Measurements from ENCODE around the gene SH3PXD2A.
A peak's percentile ranks its signal among the peaks of the same experiment; 100 is the strongest.
"Not testable (repeated sequence)": the region's sequence is repeated elsewhere in the genome, so short reads cannot be mapped to it uniquely, and the experiment has no call there.

The SH3PXD2A gene

GRCh38 chr10:103637927-103638557, 217.3 kb downstream of the SH3PXD2A start:
- Mint-ChIP-seq H3K4me1 (no peaks in the 10 kb centered on the region), H3K4me3 (no peak overlapping the region), H3K27ac (no peak overlapping the region), H3K9me3 (no peaks in the 10 kb centered on the region), H3K36me3 (no peaks in the 10 kb centered on the region)
- peak; percentile 23 for ATAC-seq
- no peak for DNase-seq (ENCODE audit: low spot score in 2 of 2)

GRCh38 chr10:103637011-103637410, 218.4 kb downstream of the SH3PXD2A start:
- H3K36me3 Mint-ChIP-seq, result no peaks in the 10 kb centered on the region
- ATAC-seq (no peak), DNase-seq (ENCODE audit: low spot score in 2 of 2) (no peak)
- no peak overlapping the region for H3K4me3 Mint-ChIP-seq
- H3K27ac Mint-ChIP-seq, result no peak overlapping the region
- H3K4me1 Mint-ChIP-seq, result peaks cover 8% of the 10 kb centered on the region
- H3K9me3 Mint-ChIP-seq, result no peaks in the 10 kb centered on the region

- Mint-ChIP-seq H3K4me3 (no peak overlapping the region), H3K36me3 (no peaks in the 10 kb centered on the region), H3K9me3 (no peaks in the 10 kb centered on the region), H3K4me1 (peaks cover 8% of the 10 kb centered on the region), H3K27ac (no peak overlapping the region)
- ATAC-seq (no peak), DNase-seq (ENCODE audit: low spot score in 2 of 2) (no peak)
These were observed 218.9 kb downstream of the SH3PXD2A start for GRCh38 chr10:103636492-103636891.

GRCh38 chr10:103635580-103635979, 219.8 kb downstream of the SH3PXD2A start:
- Mint-ChIP-seq H3K4me3 (no peak overlapping the region), H3K9me3 (no peaks in the 10 kb centered on the region), H3K36me3 (no peaks in the 10 kb centered on the region), H3K27ac (no peak overlapping the region), H3K4me1 (peaks cover 8% of the 10 kb centered on the region)
- ATAC-seq, result no peak
- DNase-seq (ENCODE audit: low spot score in 2 of 2), result no peak

GRCh38 chr10:103633846-103634245, 221.5 kb downstream of the SH3PXD2A start:
- Mint-ChIP-seq H3K4me3 (no peak overlapping the region), H3K4me1 (peaks cover 8% of the 10 kb centered on the region), H3K9me3 (no peaks in the 10 kb centered on the region), H3K27ac (no peak overlapping the region), H3K36me3 (no peaks in the 10 kb centered on the region)
- no peak for ATAC-seq
- DNase-seq (ENCODE audit: low spot score in 2 of 2), result no peak

- H3K36me3 Mint-ChIP-seq; ATAC-seq; DNase-seq (ENCODE audit: low spot score in 2 of 2); H3K9me3 Mint-ChIP-seq; H3K4me3 Mint-ChIP-seq; H3K27ac Mint-ChIP-seq; H3K4me1 Mint-ChIP-seq: not testable (repeated sequence)
These were observed 222.5 kb downstream of the SH3PXD2A start for GRCh38 chr10:103632871-103633270.

- no peak for ATAC-seq
- Mint-ChIP-seq H3K27ac (no peak overlapping the region), H3K4me3 (no peak overlapping the region), H3K4me1 (peaks cover 8% of the 10 kb centered on the region), H3K36me3 (no peaks in the 10 kb centered on the region), H3K9me3 (no peaks in the 10 kb centered on the region)
- DNase-seq (ENCODE audit: low spot score in 2 of 2), result no peak
These were observed 223.1 kb downstream of the SH3PXD2A start for GRCh38 chr10:103632247-103632642.

- Mint-ChIP-seq H3K9me3 (no peaks in the 10 kb centered on the region), H3K4me3 (no peak overlapping the region), H3K36me3 (peaks cover 12% of the 10 kb centered on the region), H3K27ac (no peak overlapping the region), H3K4me1 (peaks cover 8% of the 10 kb centered on the region)
- no peak for ATAC-seq
- no peak for DNase-seq (ENCODE audit: low spot score in 2 of 2)
These were observed 225.2 kb downstream of the SH3PXD2A start for GRCh38 chr10:103630156-103630555.

- Mint-ChIP-seq H3K36me3 (peaks cover 12% of the 10 kb centered on the region), H3K4me1 (peaks cover 8% of the 10 kb centered on the region), H3K4me3 (no peak overlapping the region), H3K27ac (no peak overlapping the region), H3K9me3 (no peaks in the 10 kb centered on the region)
- ATAC-seq (no peak), DNase-seq (ENCODE audit: low spot score in 2 of 2) (no peak)
These were observed 225.8 kb downstream of the SH3PXD2A start for GRCh38 chr10:103629581-103629980.

GRCh38 chr10:103627893-103628292, 227.5 kb downstream of the SH3PXD2A start:
- H3K4me1 Mint-ChIP-seq, result peaks cover 7% of the 10 kb centered on the region
- H3K4me3 Mint-ChIP-seq, result no peak overlapping the region
- DNase-seq (ENCODE audit: low spot score in 2 of 2) (no peak), ATAC-seq (no peak)
- H3K27ac Mint-ChIP-seq, result peak overlapping the region; percentile 21
- H3K9me3 Mint-ChIP-seq, result no peaks in the 10 kb centered on the region
- peaks cover 12% of the 10 kb centered on the region for H3K36me3 Mint-ChIP-seq

- Mint-ChIP-seq H3K4me3 (no peak overlapping the region), H3K9me3 (no peaks in the 10 kb centered on the region), H3K27ac (peak overlapping the region; percentile 54), H3K36me3 (peaks cover 12% of the 10 kb centered on the region), H3K4me1 (peaks cover 1% of the 10 kb centered on the region)
- ATAC-seq (no peak), DNase-seq (ENCODE audit: low spot score in 2 of 2) (no peak)
These were observed 228.1 kb downstream of the SH3PXD2A start for GRCh38 chr10:103627111-103627892.

- Mint-ChIP-seq H3K9me3 (no peaks in the 10 kb centered on the region), H3K4me1 (no peaks in the 10 kb centered on the region), H3K27ac (no peak overlapping the region), H3K4me3 (no peak overlapping the region), H3K36me3 (peaks cover 12% of the 10 kb centered on the region)
- DNase-seq (ENCODE audit: low spot score in 2 of 2) (no peak), ATAC-seq (no peak)
These were observed 229.2 kb downstream of the SH3PXD2A start for GRCh38 chr10:103626178-103626577.

- Mint-ChIP-seq H3K36me3 (peaks cover 12% of the 10 kb centered on the region), H3K4me1 (no peaks in the 10 kb centered on the region), H3K4me3 (no peak overlapping the region), H3K9me3 (no peaks in the 10 kb centered on the region), H3K27ac (no peak overlapping the region)
- ATAC-seq, result no peak
- no peak for DNase-seq (ENCODE audit: low spot score in 2 of 2)
These were observed 232.3 kb downstream of the SH3PXD2A start for GRCh38 chr10:103622935-103623574.

- DNase-seq (ENCODE audit: low spot score in 2 of 2) (no peak), ATAC-seq (no peak)
- Mint-ChIP-seq H3K36me3 (peaks cover 12% of the 10 kb centered on the region), H3K4me1 (no peaks in the 10 kb centered on the region), H3K9me3 (no peaks in the 10 kb centered on the region), H3K27ac (no peak overlapping the region), H3K4me3 (no peak overlapping the region)
These were observed 233.1 kb downstream of the SH3PXD2A start for GRCh38 chr10:103622286-103622685.

GRCh38 chr10:103621783-103622125, 233.6 kb downstream of the SH3PXD2A start:
- no peak overlapping the region for H3K27ac Mint-ChIP-seq
- no peak overlapping the region for H3K4me3 Mint-ChIP-seq
- no peaks in the 10 kb centered on the region for H3K9me3 Mint-ChIP-seq
- DNase-seq (ENCODE audit: low spot score in 2 of 2), result no peak
- no peak for ATAC-seq
- no peaks in the 10 kb centered on the region for H3K4me1 Mint-ChIP-seq
- H3K36me3 Mint-ChIP-seq, result peaks cover 12% of the 10 kb centered on the region
